GM12874 (cell line): Measurements from ENCODE around the gene DHH.
A peak's percentile ranks its signal among the peaks of the same experiment; 100 is the strongest.

Experiments used
- TF ChIP-seq, protein P1 (sequence below): IDR thresholded peaks from 2 replicates; pipeline ENCODE4 v1.5.1; 2011; ENCODE audit warnings: low read depth, mild to moderate bottlenecking, control low read depth, low read length, moderate library complexity; ENCODE audit not compliant: insufficient read depth

DHH gene

DNA sequence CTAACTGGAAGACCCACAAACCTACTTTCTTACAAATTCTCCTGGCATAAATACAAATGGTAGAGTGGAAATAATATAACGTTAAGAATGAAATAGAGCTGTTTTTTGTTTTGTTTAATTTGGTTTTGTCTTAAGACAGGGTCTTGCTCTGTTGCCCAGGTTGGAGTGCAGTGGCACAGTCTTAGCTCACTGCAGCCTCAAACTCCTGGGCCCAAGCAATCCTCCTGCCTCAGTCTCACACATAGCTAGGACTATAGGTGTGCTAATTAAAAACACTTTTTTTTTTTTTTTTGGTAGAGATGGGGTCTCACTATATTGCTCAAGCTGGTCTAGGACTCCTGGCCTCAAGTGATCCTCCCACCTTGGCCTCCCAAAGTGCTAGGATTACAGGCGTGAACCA is 4.1 kb upstream of the DHH start:
- TF ChIP-seq, protein P1, sequence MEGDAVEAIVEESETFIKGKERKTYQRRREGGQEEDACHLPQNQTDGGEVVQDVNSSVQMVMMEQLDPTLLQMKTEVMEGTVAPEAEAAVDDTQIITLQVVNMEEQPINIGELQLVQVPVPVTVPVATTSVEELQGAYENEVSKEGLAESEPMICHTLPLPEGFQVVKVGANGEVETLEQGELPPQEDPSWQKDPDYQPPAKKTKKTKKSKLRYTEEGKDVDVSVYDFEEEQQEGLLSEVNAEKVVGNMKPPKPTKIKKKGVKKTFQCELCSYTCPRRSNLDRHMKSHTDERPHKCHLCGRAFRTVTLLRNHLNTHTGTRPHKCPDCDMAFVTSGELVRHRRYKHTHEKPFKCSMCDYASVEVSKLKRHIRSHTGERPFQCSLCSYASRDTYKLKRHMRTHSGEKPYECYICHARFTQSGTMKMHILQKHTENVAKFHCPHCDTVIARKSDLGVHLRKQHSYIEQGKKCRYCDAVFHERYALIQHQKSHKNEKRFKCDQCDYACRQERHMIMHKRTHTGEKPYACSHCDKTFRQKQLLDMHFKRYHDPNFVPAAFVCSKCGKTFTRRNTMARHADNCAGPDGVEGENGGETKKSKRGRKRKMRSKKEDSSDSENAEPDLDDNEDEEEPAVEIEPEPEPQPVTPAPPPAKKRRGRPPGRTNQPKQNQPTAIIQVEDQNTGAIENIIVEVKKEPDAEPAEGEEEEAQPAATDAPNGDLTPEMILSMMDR, result no peak

DNA sequence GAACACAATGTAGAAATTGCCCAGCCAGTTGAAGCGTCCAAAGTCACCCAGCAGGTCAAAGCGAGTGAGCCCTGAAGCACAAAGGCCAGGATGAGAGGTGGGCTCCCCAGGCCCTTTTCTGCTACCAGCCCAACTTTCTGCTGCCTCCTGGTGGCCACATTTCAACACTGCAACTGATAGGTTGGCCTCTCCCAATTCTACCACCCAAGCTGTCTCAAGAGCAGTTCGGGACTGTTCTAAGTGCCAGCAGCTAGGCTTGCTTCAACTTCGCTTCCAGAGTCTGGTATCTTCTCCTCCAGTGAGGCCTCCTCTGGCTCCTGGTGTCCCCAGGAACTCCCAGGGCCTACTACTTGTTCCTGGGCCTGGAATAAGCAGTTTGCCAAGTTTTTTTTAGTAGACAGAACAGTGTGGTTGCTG is 3.4 kb upstream of the DHH start:
- TF ChIP-seq, protein P1, result peak; percentile 95

DNA sequence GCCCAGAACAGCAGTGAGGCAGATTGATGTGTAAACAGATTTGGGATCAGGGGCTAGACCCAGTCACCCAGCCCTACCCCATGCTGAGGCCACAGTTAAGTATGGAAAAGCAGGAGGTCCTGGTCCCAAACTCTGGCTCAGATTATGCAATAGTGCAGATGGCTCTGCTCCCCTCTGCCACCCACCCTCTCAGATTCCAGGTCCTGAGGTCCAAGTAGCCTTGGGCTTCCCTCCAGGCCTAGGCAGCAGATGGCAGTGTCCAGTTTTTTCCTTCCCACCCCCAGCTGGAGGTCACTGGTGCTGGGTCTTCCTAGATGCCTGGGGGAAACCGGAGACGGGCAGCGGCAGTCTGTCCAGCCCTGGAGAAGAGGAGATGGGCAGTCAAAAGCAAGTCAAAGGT is 2.8 kb upstream of the DHH start:
- TF ChIP-seq, protein P1, result no peak

DNA sequence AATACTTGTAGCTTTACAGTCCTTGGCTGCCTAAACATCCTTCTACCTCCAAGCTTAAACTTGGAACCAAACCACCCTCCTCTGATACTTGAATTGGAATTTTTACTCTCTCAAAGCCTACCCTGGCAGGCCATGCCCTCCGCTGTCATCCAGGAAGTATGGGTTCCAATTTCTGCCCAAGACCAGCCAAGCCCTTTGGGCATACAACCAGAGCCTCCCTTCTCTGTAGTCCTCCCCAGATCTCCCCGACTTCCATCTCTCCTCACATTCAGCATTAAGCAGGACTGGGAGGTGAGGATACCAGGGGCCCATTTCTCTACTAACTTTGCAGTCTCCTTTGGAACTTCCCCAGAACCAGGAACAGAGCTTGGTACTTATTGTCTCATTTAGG is 369 bp upstream of the DHH start:
- TF ChIP-seq, protein P1, result no peak

DNA sequence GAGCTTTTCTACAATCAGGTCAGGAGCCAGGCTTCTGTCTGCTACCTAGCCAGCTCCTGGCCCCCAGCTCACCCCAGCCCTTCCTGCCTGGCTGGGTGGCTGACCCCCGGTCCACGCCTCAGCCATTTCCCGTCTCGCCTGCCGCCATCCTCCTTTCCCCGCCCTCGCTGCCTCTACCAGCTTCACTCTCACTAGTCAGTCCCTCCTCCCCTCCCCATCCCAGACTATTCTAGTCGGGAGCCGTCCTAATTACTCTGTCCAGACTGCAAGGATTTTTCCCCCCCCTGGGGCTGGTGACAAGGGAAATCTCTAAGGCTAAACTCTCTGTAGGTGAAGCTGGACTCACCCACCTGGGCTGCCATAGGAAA is 825 bp downstream of the DHH start:
- TF ChIP-seq, protein P1, result no peak

DNA sequence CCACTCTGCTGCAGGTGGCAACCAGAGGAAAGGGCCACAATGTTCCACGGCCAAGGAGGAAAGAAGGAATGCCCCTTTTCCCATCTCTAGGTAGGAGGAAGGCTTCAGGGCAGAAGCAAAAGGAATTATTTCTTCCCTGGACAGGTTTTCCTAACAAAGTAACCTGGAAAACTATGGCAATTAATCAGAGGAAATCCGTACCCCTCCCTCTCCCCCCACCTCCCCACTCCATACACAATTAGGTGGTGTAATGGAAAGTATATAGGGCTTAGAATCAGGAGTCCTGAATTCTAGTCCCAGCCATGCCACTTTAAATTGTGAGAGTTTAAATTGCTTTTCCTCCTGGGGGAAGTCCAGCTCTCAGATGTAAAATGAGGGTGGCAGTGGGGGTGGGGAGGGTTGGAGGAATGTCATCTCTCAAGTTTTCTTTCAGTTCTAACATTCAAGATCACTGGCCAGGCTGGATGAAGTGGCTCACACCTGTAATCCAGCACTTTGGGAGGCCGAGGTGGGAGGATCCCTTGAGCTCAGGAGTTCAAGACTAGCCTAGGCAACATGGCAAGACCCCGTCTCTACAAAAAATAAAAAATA is 1.7 kb downstream of the DHH start:
- TF ChIP-seq, protein P1, result no peak

DNA sequence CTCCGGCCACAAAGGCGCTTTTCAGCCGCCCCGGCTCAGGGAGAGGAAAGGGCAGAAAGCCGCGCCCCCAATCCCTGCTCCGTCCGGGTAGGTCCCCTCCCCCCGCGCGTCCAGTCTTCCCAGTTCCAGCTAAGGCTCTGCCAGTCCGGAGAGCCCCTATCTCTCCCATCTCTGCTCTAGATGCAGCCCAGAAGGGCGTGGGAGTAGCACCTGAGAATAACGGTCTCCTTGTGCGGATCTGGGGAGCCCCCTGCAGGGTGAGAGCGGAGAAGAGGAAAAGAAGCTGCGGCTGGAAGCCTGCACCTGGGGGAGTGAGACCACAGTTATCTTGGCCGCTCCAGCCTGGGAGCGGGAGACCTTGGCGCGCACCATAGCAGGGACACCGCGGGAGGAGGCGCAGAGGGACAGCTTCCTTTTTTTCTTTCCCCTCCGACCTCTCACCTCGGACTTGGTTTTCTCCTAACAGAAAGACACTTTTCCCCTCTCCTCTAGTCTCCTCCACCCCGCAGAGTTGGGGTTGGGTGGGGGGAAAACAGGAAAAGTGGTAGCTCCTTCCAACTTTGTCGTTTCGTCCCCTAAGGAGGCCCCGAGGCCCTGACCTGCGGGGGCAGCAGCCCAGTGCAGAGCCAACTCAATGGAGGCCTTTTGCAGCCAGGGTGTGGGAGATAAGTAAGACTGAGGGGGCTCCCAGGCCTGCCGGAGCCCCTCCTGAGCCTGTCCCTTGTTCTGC is 2.4 kb downstream of the DHH start:
- TF ChIP-seq, protein P1, result peak; percentile 60
